Measurements from ENCODE around the gene PTK7.

DNA sequence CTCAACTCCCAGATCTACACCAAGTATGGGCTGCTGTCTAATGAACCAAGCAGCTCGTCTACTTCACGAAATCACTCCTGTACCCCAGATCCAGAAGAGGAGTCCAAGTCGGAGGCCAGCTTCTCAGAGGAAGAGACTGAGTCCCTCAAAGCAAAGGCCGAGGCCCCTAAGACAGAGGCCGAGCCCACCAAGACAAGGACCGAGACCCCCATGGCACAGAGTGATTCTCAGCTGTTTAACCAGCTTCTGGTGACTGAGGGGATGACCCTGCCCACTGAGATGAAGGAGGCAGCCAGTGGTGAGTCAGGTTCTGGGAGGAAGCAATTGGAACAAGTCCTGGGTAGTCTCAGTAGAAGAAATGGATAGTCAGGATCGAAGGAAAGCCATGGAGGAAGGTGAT, 111.7 kb downstream of the PTK7 start:
- TF ChIP-seq REST (IDR thresholded peaks at IDR 0.05; ENCODE audit: insufficient read depth in 1 of 2, low read depth in 2 of 2, low read length in 2 of 2), result no peak
- no peak for TF ChIP-seq POLR2AphosphoS5 (IDR thresholded peaks at IDR 0.05; ENCODE audit: low read depth, low read length)
- TF ChIP-seq SIN3A (IDR thresholded peaks at IDR 0.05; ENCODE audit: borderline replicate concordance, insufficient read depth, low read length), result no peak
- TF ChIP-seq TAF1 (IDR thresholded peaks at IDR 0.05; ENCODE audit: borderline replicate concordance, insufficient read depth, low read length), result no peak

Measured in PFSK-1 (cell line).